ENCODE data around the gene PTPRJ.

DNA sequence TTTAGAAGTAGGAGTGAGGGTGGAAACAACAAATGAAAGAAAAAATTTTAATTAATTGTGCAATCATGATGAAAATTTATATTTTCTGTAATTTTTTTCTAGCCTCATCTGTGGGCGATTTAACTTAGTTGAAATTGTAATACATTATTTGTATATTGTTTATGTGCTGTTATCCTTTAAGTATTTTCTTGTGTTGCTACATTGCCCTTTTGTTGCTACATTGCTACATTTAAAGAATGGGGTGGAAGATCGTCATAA is 130.1 kb downstream of the PTPRJ start:
- TF ChIP-seq, protein P1, sequence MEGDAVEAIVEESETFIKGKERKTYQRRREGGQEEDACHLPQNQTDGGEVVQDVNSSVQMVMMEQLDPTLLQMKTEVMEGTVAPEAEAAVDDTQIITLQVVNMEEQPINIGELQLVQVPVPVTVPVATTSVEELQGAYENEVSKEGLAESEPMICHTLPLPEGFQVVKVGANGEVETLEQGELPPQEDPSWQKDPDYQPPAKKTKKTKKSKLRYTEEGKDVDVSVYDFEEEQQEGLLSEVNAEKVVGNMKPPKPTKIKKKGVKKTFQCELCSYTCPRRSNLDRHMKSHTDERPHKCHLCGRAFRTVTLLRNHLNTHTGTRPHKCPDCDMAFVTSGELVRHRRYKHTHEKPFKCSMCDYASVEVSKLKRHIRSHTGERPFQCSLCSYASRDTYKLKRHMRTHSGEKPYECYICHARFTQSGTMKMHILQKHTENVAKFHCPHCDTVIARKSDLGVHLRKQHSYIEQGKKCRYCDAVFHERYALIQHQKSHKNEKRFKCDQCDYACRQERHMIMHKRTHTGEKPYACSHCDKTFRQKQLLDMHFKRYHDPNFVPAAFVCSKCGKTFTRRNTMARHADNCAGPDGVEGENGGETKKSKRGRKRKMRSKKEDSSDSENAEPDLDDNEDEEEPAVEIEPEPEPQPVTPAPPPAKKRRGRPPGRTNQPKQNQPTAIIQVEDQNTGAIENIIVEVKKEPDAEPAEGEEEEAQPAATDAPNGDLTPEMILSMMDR (IDR thresholded peaks at IDR 0.05; ENCODE audit: low read depth, low read length, missing input control) = no peak
- TF ChIP-seq TAF1 (conservative IDR thresholded peaks at IDR 0.05) (no peak), JUND (IDR thresholded peaks at IDR 0.05) (no peak), NR2F2 (IDR thresholded peaks at IDR 0.05) (no peak), RAD21 (IDR thresholded peaks at IDR 0.05) (no peak)
- TF ChIP-seq, protein P2, sequence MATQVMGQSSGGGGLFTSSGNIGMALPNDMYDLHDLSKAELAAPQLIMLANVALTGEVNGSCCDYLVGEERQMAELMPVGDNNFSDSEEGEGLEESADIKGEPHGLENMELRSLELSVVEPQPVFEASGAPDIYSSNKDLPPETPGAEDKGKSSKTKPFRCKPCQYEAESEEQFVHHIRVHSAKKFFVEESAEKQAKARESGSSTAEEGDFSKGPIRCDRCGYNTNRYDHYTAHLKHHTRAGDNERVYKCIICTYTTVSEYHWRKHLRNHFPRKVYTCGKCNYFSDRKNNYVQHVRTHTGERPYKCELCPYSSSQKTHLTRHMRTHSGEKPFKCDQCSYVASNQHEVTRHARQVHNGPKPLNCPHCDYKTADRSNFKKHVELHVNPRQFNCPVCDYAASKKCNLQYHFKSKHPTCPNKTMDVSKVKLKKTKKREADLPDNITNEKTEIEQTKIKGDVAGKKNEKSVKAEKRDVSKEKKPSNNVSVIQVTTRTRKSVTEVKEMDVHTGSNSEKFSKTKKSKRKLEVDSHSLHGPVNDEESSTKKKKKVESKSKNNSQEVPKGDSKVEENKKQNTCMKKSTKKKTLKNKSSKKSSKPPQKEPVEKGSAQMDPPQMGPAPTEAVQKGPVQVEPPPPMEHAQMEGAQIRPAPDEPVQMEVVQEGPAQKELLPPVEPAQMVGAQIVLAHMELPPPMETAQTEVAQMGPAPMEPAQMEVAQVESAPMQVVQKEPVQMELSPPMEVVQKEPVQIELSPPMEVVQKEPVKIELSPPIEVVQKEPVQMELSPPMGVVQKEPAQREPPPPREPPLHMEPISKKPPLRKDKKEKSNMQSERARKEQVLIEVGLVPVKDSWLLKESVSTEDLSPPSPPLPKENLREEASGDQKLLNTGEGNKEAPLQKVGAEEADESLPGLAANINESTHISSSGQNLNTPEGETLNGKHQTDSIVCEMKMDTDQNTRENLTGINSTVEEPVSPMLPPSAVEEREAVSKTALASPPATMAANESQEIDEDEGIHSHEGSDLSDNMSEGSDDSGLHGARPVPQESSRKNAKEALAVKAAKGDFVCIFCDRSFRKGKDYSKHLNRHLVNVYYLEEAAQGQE (IDR thresholded peaks at IDR 0.05) = no peak
- TF ChIP-seq, protein P3, sequence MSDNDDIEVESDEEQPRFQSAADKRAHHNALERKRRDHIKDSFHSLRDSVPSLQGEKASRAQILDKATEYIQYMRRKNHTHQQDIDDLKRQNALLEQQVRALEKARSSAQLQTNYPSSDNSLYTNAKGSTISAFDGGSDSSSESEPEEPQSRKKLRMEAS (IDR thresholded peaks at IDR 0.05) = no peak

Data from liver (tissue), 3 donors.